Measurements from ENCODE around the gene KRTAP10-7.
"Not testable (repeated sequence)": the region's sequence is repeated elsewhere in the genome, so short reads cannot be mapped to it uniquely, and the experiment has no call there.

KRTAP10-7 gene, protein sequence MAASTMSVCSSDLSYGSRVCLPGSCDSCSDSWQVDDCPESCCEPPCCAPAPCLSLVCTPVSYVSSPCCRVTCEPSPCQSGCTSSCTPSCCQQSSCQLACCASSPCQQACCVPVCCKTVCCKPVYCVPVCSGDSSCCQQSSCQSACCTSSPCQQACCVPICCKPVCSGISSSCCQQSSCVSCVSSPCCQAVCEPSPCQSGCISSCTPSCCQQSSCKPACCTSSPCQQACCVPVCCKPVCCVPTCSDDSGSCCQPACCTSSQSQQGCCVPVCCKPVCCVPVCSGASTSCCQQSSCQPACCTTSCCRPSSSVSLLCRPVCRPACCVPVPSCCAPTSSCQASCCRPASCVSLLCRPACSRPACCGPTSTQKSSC

DNA sequence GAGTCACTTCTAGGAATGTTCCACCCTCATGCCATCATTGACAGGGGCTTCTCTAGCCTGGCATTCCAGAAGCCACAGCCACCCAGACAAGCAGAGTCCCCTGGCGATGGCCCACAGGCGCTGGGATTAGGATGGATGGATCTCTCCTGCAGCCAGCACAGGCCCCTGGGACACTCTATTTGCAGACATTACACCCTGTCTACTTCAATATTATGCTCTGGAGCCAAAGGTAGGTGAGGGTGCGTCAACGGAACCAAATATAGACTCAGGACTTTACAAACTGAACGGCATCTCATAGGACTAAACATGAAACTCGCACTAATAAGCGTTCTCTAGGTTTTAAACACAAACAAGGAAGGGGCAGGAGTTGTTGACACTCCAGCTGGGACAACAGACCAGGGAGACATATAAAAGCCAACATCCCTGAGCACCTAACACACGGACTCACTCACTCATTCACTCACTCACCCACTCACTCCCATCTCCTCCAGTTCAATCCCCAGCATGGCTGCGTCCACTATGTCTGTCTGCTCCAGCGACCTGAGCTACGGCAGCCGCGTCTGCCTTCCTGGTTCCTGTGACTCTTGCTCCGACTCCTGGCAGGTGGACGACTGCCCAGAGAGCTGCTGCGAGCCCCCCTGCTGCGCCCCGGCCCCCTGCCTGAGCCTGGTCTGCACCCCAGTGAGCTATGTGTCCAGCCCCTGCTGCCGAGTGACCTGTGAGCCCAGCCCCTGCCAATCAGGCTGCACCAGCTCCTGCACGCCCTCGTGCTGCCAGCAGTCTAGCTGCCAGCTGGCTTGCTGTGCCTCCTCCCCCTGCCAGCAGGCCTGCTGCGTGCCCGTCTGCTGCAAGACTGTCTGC is at the start of gene KRTAP10-7:
TSS of gene KRTAP10-7 (plus strand) at position 480 of the 861 bp plus-strand sequence. CDS start at position 505, 25 bp downstream.
- DNase-seq (ENCODE audit: low read depth) = not testable (repeated sequence)

DNA sequence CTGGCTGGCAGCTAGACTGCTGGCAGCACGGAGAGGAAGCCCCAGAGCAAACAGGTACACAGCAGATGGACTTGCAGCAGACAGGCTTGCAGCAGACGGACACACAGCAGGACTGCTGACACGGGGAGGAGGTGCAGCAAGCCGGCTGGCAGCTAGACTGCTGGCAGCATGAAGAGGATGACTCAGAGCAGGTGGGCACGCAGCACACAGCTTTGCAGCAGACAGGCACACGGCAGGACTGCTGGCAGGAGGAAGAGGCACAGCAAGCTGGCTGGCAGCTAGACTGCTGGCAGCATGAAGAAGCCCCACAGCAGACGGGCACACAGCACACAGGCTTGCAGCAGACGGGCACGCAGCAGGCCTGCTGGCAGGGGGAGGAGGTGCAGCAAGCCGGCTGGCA is 49.6 kb upstream of the KRTAP10-7 start:
- no peak for DNase-seq (ENCODE audit: low read depth)

DNA sequence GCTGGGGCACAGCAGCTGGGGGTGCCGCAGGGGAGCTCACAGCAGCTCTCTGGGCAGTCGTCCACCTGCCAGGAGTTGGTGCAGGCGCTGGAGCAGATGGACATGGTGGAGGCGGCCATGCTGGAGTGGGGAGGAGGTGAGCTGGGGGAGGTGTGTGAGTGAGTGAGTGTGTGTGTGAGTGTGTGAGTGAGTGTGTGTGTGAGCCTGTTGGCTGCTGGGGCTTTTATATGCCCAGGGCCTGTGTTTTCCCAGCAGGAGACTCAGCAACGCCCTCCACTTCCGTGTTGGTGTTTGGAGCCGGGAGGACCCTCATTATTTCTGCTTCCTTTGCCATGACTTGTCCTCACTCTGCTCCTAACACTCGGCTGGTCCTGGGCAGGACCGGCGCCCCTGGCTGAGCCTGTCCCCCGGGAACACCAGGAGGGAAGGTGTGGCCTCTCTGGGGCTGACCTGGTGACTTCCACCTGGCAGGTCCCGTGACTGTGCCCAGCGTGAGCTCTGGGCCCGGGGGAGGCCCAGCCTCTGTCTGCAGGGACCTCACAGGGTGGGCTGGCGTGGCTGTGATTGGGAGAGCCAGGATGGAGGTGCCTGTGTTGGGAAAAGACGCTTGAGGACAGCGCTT is 48.9 kb upstream of the KRTAP10-7 start, which contains the start of gene KRTAP10-2:
TSS of gene KRTAP10-2 (minus strand) at position 166 of the 622 bp plus-strand sequence. CDS start at position 119, 47 bp downstream.
- no peak for DNase-seq (ENCODE audit: low read depth)

DNA sequence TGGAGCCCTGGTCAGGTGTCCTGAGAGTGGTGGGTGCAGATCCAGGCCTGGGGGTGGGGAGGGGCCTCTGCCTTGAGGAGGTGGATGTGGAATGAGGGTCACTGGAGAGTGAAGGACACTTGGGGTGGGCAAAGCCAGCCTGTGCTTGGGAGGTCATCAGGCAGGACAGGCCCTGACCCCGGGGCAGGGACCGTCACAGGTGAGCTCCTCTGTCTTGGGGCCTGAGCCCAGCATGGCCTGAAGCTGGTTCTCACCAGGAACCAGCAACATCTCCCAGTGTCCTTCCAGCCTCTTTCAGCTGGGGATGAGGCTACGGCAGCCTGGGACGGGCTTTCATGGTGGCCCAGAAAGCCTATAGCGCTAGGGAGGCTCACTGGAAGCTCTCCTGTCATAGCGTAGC is 48.3 kb upstream of the KRTAP10-7 start:
- no peak for DNase-seq (ENCODE audit: low read depth)

DNA sequence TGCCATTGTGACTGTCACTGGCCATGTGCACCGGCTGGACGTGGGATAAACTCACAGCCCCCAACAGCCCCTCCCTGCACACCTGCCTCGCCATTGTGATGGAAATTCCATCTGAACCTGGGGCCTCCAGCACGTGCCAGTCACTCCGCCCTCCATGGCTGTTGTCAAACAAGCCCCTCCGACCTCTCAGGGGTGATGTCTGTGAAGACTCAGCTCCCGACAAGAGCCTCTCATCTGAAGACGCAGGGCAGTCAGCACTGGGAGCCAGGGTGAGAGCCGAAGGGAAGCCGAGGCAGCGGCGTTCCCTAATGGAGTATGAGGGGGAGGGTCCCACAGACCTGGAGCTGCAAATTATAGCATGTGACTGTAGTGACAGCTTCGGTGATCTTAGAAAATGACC is 47.7 kb upstream of the KRTAP10-7 start:
- DNase-seq (ENCODE audit: low read depth) = no peak

DNA sequence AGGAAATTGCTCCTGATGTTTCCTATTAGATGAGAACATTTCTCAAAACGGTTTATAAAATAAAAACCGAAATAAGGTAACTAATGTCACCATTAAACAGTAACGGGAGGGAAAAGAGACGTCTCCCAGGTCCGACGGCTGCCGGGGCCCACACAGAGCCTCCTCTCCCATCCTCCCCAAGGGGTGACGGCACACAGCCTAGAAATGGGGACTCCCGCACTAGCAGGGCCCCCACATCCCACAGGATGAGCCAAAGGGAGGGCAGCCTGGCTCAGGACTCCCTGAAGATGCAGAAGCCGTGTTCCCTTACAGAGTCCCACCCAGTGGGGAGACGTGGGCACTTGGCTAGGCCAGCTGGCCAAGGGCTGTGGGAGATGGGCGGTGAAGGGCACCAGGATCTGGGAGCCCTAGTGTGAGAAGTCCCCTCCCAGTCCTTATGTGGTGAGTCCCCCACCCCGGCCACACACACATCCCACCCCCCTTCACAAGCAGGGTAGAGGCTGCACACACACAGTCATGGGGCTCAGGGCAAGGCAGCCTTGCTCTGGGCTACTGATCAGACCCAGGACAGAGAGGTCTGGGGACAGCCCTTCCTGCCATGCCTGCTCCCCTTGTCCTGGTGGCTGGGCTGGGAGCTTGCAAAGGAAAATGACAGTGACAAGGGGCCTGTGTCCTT is 45.1 kb upstream of the KRTAP10-7 start:
- no peak for DNase-seq (ENCODE audit: low read depth)

DNA sequence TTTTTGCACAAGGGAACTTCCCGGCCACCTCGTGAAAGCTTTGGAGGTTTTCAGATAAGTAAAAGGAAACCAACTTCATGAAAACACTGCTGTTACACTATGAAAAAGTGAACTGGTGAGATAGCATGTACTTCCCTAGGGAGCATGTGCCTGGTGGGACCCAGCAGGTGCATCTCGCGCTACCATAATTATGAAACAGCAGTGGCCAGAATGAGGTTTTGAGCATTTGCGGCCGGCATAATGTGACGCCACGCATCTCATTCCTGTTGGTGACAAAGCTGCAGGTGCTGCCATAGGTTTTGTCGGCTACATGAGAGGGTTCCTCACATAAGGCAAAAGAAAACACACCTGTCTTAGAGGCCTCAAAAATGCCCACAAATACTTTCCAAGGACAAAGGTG is 43.5 kb upstream of the KRTAP10-7 start:
- no peak for DNase-seq (ENCODE audit: low read depth)

DNA sequence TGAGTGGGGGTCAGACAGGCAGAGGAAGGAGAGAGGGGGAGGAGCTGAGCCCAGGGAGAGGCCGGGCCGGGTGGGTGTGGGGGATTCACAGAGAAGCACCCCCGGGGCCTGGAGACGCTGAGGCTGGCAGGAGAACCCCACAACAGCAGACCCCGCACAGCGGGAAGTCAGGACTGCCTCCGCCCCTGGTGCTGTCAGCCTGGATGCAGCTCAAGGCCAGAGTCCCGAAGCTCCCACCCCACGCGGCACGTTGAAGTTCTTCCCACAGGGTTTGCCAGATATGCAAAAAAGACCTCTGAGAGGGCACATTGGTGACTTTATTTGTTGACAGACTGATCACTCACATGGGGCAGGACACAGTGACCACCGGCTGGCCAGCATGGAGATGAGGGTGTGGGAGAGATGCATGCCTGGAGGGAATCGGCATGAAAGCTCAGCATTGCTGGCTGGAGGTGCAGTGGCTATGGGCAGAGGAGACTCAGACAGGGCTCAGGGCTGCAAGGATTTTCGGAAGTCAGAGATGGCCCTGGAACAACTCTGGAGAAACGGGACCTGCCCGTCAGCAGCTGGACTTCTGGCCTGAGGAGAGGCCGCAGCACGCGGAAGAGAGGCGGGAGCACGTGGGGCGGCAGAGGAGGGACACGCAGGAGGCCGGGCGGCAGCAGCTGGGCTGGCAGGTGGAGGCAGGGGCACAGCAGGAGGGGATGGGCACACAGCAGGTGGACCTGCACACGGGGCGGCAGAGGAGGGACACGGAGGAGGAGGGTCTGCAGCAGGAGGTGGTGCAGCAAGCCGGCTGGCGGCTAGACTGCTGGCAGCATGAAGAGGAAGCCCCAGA is 42.7 kb upstream of the KRTAP10-7 start:
- DNase-seq (ENCODE audit: low read depth) = no peak

DNA sequence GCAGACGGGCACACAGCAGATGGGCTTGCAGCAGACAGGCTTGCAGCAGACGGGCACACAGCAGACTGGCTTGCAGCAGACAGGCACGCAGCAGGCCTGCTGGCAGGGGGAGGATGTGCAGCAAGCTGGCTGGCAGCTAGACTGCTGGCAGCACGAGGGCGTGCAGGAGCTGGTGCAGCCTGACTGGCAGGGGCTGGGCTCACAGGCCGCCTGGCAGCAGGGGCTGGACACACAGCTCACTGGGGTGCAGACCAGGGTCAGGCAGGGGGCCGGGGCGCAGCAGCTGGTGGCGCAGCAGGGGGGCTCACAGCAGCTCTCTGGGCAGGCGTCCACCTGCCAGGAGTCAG is 42.1 kb upstream of the KRTAP10-7 start:
- not testable (repeated sequence) for DNase-seq (ENCODE audit: low read depth)

DNA sequence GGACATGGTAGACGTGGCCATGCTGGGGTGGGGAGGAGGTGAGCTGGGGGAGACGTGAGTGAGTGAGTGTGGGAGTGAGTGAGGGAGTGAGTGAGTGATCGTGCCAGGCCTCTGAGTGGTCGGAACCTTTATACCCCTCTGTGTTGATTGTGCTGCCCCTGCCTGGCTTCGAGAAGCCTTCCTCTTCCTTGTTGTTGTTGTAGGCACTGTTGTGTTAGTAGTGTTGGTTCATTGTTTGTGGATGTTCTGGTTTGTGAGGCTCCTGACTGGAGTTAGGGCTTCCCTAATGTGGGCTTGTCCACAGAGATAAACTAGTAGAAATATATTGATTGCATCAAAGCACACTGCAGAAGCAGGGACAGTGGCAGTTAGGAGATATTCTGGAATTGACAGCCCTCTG is 41.7 kb upstream of the KRTAP10-7 start, which contains the start of gene KRTAP10-3:
TSS of gene KRTAP10-3 (minus strand) at position 101 of the 400 bp plus-strand sequence. CDS start at position 21, 80 bp downstream.
- DNase-seq (ENCODE audit: low read depth) = no peak

DNA sequence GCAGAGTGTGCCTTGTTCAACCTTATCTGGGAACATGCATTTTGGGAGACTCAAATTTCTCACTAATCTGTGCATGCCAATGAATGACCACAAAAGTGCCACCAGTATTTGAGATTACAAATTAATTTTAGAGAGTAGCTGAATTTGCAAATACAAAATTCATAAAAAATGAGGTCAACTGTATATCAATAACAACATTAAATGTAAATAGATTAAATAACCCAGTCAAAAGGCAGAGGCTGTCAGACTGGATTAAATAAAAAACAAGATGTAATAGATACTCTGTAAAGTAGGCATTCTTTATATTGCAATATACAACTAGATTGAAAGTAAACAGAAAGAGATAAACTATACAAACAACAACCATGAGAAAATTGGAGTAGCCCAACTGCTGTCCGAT is 36.3 kb upstream of the KRTAP10-7 start:
- no peak for DNase-seq (ENCODE audit: low read depth)

DNA sequence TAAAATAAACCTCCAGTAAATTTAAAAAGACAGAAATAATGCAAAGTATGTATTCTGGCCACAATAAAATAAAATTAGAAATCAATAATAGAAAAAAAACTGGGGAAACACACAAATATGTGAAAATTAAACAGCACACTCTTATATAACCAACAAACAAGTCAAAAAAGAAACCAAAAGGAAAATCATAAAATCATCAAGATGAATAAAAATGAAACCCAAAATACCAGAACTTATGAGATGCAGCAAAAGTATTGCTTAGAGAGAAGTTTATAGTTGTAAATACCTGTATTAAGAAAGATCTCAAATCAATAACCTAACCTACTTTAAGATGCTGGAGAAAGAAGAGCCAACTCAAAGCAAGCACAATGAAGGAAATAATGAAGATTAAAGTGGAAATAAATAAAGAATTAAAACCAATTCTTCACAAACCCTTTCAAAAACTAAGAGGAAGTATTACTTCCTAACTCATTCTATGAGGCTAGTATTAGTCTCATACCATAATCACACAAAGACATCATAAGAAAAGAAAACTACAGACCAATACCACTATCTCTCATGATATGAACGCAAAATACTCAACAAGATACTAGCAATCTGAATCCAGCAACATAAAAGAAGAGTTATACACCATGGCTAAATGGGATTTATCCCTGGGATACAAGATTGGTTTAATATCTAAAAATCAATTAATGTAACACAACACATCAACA is 35.4 kb upstream of the KRTAP10-7 start:
- DNase-seq (ENCODE audit: low read depth) = no peak

DNA sequence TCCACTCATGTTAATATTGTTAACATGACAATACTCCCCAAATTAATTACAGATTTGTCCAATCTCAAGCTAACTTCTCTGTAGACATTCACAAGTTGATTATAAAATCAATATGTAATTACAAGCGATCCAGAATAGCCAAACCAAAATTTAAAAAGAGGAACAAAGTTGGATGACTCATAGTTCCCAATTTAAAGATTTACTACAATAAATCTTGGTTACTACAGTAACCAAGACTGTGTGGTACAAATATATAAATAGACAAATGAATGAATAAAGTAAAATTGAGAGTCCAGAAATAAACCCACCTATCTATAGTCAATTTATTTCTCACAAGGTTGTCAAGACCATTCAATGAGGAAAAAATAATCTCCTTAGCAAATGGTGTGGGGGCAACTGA is 34.0 kb upstream of the KRTAP10-7 start:
- no peak for DNase-seq (ENCODE audit: low read depth)

DNA sequence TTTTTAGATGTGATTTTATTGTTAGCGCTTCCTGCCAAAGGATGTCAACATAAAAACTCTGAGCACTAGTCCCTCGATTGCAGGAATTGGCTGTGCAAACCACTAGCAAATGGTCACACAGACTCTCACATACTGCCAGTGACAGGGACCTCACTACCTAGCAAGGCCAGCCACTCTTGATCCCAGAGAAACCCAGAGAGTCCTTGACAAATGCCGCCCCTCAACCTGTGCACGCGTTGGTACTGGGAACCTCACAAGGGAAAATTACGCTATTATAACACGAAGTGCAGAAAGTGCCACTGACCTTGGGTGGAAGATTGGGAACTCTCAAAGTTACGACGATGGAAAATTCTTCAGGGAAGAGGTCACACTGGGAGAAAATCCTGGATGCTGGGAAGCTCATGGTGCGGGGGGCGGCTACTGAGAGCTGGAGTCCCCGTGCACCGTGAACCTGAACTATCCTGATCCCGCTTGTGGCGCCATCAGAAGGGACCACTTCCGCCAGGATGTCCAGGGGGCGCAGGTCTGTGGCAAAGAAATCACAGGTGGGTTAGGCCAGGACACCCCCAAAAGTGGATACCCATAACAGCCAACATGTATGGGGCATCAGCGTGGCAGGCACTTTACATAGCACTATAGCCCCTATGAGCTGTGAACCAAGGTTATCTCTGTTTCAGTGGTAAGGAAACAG is 32.8 kb upstream of the KRTAP10-7 start:
- no peak for DNase-seq (ENCODE audit: low read depth)

DNA sequence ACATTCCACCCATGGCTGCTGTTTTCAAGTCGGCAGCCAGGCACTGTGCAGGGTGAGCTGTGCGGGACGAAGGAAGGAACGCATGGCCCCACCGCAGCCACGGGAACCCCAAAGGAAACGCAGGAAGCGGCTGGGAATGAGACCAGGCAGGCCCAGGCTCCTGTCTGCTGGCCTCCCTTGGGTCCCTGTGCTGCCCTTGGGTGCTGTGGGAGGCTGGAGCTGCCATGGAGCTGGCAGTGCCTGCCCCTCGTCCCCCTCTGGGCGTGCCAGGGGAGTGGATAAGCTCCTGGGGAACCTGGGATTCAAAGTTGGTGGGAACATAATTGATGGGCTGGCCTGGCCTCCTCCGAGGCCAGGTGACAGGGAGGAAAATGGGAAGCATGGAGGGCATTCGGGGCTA is 32.1 kb upstream of the KRTAP10-7 start:
- no peak for DNase-seq (ENCODE audit: low read depth)

DNA sequence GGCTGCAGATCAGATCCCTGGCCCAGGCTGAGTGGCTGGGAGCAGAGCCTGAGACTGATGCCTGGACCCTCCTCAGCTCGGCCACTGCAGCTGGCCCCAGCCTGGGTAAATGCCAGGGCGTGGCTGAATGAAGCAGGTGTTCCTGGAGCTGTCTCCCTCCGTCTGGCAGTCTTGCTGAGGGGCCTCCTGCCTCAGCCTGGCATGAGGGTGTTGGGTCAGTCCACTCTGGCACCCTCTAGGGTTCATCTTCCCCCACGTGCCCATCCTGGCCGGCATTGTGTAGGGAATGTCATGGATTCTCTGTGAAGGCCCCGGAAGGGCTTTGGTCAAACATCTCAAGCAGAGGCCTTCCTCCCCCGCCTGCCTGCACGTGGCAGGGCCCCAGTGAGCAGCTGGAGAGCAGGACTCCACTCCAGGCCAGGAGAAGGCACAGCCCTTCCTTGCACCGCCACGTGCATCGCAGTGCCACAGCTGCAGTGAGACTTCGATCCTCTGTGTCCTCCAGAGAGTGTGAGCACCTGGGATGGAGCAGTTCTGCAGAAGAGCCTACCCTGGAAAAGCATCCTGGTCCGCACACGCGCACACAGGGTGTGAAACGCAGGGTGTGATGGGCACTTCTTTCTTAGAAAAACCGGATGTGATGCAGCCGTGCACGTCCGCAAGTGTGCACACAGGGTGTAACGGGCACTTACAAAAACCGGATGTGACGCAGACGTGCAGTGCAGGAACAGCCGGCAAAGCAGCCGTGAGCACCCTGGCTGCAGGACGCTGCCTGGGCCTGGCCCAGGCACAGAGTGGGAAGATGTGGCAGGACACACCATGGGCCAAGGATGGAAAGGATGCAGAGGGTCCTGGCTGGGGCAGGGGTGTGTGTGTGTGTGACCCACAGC is 31.5 kb upstream of the KRTAP10-7 start:
- DNase-seq (ENCODE audit: low read depth) = no peak

DNA sequence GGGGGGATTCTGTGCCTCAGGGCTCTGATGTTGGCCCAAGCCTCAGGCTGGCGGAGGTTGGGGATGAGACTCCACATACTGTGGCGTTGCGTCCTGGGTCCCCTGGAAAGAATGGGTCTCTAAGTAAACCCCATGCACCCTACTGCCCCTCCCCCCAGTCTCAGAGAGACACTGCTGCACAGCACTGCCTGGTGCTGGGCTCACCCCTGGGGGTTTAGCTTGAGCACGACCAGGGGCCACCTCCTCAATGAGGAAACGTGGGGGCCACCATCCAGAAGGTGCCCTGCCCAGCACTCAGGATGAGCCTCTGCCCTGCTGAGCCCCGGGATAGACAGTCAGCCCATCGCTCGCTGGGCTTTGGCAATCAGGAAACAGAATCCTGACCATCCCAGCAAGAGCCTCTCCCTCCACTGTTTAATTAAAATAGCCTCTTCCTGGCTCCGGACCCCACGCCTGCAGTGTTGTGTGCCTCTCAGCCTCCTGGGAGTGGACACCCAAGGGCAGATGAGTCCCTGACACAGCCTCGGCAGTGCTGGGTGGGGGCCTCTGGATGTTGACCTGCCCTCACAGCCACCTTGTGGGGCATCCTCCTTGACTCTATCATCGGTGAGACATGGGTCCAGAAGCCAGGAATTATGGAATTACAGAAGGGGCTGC is 30.4 kb upstream of the KRTAP10-7 start:
- DNase-seq (ENCODE audit: low read depth) = no peak

DNA sequence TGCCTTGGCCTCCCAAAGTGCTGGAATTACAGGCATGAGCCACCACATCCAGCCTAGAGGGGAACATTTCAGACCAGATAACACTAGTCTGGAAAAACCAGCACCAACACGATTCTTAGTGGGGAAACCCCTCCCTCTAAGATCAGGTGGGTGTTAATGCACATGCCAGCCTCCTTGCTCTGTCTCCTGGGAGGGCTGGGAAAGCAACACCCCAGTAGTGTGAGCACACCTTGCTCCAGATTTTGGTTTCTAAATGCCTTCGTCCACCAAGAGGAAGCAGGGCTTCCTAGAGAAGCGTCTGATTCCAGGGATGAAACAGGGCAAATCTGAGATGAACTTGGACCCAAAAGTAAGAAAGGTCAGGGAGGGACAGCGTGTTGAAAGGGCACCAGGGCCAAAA is 29.1 kb upstream of the KRTAP10-7 start:
- no peak for DNase-seq (ENCODE audit: low read depth)
